Left colon (tissue), 2 donors: ENCODE measurements around the gene GYPA. TPM values are rescaled to one million over a fixed set of nuclear protein-coding genes. Genes with fewer than 3 reads are reported as not detected.
"Not testable (repeated sequence)": the region's sequence is repeated elsewhere in the genome, so short reads cannot be mapped to it uniquely, and the experiment has no call there.

Source experiments
- ATAC-seq: fragments of 200-7000 bp; cut with Tn5 transposase; one replicate; pipeline ENCODE4 v1.9.1; 2020; ENCODE audit warnings: mild to moderate bottlenecking, moderate library complexity
- DNase-seq, 2 donors: peaks; one replicate each; pipeline ENCODE4 v3.0.0-alpha.2; 2020
- intact Hi-C, 2 donors: fragments of 100-400 bp; cut with DNase I in 1 of 2; cut with micrococcal nuclease in 1 of 2; formaldehyde crosslinking; loops; one replicate each; pipeline versions ENCODE4 v1.11.2 to v1.14.0; 2022; cut with DNase I, micrococcal nuclease
- total RNA-seq, 2 donors: library from RNA; stranded (reverse); fragmentation: NEBNext Ultra II Directional; extraction: Animal tissue kit (Norgen Biotek cat#: 25700); gene quantifications; one replicate each; pipeline ENCODE4 v1.2.1, GENCODE V29; 2021
- donor health status: DM: no; HTN: no; CAD: no.
- donor health status: DM: yes; HTN: yes; CAD: no.

Gene GYPA
- total RNA-seq, 2 donors from 2014 or later: not detected

- DNase-seq, ATAC-seq, intact Hi-C loops: not testable (repeated sequence)
Measured at GRCh38 chr4:144078746-144079145, 61.8 kb downstream of the GYPA start.

GRCh38 chr4:144061556-144061955 is 79.0 kb downstream of the GYPA start:
- ATAC-seq, intact Hi-C loops, DNase-seq: not testable (repeated sequence)

GRCh38 chr4:144060234-144060859 is 80.2 kb downstream of the GYPA start:
- DNase-seq, intact Hi-C loops, ATAC-seq: not testable (repeated sequence)

Other genes with a start within 250 kb of the GYPA start
- under 1 TPM; 0.18 to 0.25 TPM for gene GYPE, start 235.2 kb downstream of the GYPA start, total RNA-seq
- gene GYPB, start 121.3 kb downstream of the GYPA start, total RNA-seq: not detected